Suppressor macrophage treated with lipopolysaccharide for 4 hours (primary cell): Measurements from ENCODE around the gene RNF169.
"Not testable (repeated sequence)": the region's sequence is repeated elsewhere in the genome, so short reads cannot be mapped to it uniquely, and the experiment has no call there.

Experiments used
- DNase-seq: peaks from one replicate; pipeline ENCODE4 v3.0.0-alpha.2; 2020

Gene RNF169

DNA sequence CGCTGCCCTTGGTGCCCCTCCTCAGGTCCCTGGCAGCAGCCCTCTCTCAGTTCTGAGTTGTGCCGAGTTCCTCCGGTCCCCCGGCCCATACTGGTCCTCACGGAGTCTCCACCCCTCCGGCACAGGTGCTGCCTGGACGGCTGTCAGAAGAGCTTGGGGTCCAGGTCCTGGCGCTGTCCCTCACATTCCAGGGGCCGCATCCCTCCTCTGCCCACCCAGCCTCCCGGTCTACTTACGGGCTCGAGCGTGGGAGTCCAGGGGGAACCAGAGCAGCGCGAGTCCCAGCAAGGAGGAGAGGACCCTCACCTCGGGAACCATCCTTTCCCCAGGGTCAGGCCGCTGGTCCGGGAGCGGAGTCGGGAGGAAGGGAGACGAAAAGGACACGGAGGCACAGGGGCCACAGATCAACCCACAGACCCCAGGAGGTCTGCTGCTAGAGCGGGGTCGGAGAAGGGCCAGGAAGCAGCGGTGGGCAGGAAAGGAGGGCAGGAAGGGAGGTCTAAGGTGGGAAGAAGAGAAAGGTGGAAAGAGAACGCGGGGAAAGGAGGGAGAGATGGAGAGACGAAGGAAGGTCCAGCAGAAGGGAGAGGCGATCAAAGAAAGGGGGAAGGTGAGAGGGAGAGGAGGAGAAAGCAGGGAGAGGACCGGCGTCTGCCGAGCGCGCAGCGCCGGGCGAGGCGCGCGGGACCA is 17.9 kb upstream of the RNF169 start:
- no peak for DNase-seq

- peak; percentile 16 for DNase-seq
Measured at GRCh38 chr11:74731301-74732094, 17.2 kb upstream of the RNF169 start, which contains the start of gene CHRDL2. Gene CHRDL2 (minus strand): TSS chr11:74731426. CDS start chr11:74730888, 538 bp downstream.

GRCh38 chr11:74734559-74734925 is 14.1 kb upstream of the RNF169 start:
- no peak for DNase-seq

- DNase-seq, result peak; percentile 25
Measured at GRCh38 chr11:74735365-74735928, 13.2 kb upstream of the RNF169 start.

GRCh38 chr11:74736031-74736430 is 12.6 kb upstream of the RNF169 start:
- no peak for DNase-seq

GRCh38 chr11:74739546-74740270 is 8.9 kb upstream of the RNF169 start:
- DNase-seq, result peak; percentile 77

DNA sequence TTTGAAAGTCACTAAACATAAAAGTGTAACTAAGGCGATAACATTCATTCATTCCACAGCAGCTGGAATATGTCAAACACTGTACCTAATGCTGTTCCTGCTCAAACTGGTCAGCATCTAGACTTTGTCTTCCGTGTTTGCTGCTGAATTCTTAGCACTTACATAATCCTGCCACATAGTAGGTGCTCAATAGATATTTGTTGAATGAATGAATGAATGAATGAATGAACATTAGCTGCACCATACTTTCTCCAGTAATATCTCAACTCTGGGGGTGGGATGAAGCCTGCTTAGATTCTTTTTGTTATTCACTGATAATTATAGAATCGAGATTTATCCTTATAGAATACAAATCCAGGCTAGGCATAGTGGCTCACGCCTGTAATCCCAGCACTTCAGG is 6.6 kb upstream of the RNF169 start:
- no peak for DNase-seq

GRCh38 chr11:74743640-74744039 is 5.0 kb upstream of the RNF169 start:
- no peak for DNase-seq

DNA sequence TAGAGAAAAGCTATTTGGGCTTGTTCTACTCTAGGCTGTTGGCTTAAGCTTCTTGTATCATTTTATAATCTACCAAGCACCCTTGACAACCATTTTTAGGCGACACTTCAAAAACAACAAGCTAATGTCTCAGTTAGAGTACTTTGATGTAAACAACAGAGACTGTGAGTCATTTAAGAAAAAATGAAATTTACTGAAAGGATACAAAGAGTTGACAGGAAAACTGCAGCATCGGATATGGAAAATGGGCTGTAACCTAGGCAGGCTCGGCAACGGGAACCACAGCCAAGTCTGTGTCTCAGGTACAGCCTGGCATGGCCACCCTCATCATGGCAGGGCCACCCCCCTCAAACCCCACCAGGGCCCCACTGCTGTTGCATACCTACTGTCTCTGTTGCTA is 4.4 kb upstream of the RNF169 start:
- no peak for DNase-seq

DNA sequence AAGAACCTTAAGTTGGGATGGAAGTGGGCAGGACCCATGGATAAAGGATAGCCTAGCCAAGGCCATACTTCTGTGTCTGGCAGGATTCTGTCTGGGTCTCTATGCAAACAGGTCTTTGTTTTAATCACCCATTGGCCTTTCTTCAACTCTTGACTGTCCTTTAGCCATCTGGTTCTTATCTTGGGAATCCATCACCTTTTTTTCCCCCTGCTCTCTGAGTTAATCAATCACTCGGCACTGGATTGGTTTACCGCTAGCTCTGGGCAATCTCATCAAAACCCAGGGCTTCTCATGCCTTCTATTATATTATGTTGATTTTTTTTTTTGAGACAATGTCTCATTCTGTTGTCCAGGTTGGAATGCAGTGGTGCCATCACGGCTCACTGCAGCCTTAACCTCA is 1.8 kb upstream of the RNF169 start:
- no peak for DNase-seq

DNA sequence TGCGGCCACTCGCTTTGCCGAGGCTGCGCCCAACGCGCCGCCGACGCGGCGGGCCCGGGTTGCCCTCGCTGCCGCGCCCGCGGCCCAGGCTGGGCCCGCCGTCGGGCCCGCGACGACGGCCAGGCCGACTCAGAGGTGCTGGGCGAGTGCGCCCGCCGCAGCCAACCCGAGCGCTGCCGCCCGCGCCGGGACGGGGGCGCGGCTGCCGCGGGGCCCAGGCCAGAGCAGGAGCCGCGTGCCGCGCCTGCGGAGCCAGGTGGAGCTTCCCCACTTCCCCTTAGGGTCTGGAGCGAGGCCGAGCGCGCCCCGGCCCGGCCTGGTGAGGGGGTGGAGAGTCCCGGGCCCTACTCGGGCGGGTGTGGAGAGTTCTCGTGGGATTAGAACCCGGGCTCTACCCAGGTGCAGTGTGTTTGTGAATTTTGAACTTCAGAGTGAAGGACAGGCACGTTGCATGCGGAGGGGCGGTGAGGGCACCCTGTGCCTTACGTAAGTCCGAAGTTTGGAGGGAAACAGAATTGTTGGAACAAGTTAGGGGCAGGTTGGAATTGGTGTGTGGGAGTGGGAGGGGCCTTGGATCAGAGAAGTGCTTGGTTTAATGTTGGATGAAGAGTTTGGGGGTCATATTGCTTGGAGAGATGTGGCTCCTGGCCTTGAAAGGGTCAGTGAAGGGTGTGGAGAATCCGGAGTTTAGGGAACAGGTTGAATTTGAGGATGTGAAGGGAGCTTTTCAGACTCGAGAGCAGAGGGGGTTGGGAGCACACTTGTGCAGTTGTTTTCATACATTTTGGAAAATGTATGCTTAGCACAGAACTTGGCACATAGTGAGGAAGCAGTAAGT is 697 bp downstream of the RNF169 start:
- peak; percentile 67 for DNase-seq

GRCh38 chr11:74749965-74750296 is 1.3 kb downstream of the RNF169 start:
- DNase-seq, result no peak

GRCh38 chr11:74750598-74750997 is 1.9 kb downstream of the RNF169 start:
- DNase-seq, result not testable (repeated sequence)

DNA sequence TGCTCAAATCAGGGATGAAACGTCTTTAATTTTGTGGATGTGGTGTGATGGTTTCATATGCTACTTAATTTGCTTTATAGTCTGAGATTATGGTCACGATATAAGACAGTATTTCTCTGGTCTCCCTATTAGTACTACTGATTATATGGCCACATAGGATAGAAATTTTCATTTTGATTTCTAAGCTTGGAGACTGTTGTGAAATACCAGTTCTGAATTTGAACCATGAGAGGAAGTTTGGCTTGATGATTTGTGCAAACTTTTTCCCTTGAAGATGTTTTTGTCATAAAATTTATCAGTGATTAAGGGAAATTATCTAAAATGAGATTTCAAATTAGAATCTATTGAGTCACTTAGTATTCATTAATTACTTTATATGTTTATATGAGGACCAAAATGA is 2.7 kb downstream of the RNF169 start:
- peak; percentile 37 for DNase-seq

GRCh38 chr11:74754507-74755252 is 6.0 kb downstream of the RNF169 start:
- DNase-seq, result peak; percentile 88

- DNase-seq, result no peak
Measured at GRCh38 chr11:74755395-74755995, 6.8 kb downstream of the RNF169 start.

GRCh38 chr11:74756571-74756970 is 7.9 kb downstream of the RNF169 start:
- no peak for DNase-seq

GRCh38 chr11:74766905-74767304 is 18.3 kb downstream of the RNF169 start:
- no peak for DNase-seq

GRCh38 chr11:74768172-74768651 is 19.6 kb downstream of the RNF169 start:
- peak; percentile 28 for DNase-seq

DNA sequence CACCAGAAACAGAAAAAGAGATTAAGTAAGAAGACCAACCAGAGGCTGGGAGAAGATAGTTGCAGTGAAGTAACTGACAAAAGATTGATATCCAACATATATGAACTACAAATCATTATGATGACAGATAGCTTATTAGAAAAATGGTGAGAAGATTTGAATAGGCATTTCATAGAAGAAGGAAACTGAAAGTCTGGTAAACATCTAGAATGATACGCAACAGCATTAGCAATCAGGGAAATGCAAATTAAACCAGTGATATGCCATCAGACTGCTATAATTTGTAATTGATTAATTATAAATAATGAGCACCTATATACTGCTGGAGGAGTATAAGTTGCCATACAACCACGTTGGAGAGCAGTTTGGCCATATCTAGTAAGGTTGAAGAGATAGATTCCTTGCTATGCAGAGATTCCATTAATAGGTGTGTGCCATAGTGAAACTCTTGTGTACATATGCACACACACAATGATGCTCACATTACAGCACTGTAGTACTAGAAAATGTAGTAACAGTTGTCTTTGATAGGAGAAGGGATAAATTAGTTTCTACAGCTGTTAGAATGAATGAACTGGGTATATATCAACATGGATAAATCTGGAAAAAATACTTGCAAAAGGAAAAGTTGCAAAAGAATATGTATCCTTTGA is 20.5 kb downstream of the RNF169 start:
- peak; percentile 18 for DNase-seq

- no peak for DNase-seq
Measured at GRCh38 chr11:74770456-74770855, 21.8 kb downstream of the RNF169 start.
